HTERT RPE-1 (cell line): ENCODE measurements around the gene PARP11.
"Not testable (repeated sequence)": the region's sequence is repeated elsewhere in the genome, so short reads cannot be mapped to it uniquely, and the experiment has no call there.

Experiments used
- in situ Hi-C: fragments of 300-500 bp; cut with MboI; formaldehyde crosslinking; loops from 4 replicates; pipeline ENCODE4 v1.14.3; 2020; ENCODE audit warnings: low sequenced_read_pairs

Gene PARP11

DNA sequence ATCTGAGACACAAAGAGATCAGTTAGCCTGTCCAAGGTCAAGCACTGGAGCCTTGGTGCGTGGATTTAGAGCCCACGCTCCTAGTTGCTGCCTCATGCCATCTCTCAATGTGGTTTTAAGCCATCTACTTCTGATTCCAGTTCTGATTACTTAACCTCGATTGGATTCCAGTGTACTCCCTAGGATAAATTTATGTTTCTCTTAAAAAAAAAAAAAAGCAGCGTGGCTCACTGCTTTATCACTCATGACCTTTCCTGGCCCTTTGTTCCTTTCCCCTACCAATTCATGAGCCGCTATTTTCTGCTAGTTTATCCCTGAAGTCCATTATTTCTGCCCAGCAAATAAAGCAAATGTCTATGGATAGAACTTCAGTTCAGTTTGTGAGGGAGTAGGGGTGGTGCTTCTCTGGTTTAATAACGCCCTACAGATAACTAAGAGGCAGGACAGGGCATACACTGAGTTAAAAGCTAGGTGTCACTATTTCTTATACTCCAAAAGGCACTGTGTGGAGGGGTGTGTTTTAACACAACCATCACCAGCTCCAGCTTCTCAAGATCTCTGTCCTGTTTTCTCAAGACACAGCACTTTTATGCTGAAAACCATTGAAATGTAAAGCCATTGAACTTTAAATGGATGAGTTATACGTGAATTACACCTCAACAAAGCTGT lies 9.8 kb upstream of the PARP11 start:
- in situ Hi-C loops = no loop called here

DNA sequence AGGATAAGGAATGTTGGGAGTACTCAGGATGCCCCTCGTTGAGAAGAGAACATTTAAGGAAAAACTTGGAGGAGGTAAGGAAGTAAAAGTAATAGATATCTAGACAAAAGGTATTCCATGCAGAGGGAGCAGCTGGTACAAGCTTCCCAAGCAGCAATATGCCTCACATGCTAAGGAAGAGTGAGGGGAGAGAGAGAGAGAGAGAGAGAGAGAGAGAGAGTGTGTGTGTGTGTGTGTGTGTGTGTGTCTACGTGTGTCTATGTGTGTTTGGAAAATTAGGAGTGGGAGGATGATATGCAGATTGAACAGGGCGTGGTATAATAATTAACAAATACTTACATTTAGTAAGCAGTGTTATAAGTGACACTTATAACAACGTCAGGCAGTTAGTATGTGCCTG lies 9.2 kb upstream of the PARP11 start:
- in situ Hi-C loops = no loop called here

DNA sequence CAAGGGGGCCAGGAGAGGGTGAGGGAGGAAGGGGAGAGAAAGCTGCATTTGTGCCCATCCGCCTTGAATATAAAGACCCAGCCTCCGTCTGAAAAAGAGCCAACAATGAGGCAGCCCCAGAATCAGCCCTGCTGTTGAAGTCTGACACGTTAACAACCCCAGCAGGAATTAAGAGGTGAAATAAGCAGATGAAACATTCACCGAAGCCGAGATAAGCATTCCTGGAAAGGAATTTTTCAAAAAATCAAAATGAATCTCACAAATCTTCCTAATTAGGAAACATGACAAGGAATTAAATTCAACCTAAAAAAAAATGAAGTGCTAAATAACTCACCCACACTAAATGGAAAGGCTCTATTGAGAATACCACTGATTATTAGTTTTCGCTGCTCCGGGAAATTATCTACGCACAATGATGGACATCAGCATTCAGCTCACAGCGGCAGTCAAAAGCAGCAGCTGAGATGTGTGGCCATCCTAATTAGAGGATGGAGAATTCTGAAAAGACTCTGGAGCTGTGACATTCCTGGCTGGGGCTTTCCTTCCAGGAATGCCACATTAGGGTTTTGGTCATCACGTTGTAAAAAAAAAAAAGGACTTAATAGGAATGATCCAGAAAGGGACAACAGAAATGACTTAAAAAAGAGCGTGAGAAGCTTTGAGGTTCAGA lies 8.2 kb upstream of the PARP11 start:
- in situ Hi-C loops = no loop called here

DNA sequence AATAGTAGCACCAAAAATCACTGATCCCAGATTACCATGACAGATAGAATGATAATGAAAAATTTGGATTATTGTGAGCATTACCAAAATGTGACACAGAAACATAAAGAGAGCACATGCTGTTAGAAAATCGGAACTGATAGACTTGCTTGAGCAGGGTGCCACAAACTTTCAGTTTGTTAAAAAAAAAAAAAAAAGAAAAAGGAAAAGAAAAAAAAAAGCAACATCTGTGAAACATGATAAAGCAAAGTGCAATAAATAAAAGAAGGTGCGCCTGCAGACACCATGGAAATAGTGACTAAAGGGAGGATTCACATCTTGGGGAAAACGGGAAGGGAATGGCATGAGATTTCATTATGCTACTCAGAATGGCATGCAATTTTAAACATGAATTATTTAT lies 6.6 kb upstream of the PARP11 start:
- in situ Hi-C loops = no loop called here

DNA sequence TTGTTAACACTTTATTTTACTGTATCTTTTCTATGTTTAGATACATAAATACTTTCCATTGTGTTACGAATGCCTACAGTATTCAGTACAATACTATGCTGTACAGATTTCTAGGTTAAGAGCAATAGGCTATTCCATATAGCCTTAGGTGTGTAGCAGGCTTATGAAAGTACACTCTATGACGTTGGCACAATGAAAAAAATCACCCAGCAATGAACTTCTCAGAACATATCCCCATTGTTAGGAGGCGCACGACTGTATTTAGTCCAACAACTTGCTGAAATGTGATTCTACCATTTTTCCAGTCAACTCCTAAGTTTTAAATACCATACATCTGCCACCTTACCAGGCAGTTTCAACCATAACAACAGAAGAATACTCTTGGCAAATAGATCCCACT lies 1.8 kb downstream of the PARP11 start:
- in situ Hi-C loops = no loop called here

DNA sequence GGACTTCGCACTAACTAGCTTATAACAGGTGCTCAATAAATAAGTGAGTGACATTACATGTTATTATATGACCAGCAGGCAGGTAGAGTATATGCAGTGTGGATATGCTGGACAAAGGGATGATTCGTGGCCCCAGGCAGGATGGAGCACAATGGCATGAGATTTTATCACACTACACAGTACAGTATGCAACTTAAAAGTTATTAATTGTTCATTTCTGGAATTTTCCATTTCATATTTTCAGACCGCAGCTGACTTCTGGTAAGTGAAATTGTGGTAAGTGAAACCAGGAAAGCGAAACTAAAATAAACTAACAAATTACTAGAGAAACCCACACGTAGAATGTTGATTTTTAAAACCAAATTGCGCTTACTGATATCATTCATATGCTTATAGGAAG lies 3.3 kb downstream of the PARP11 start:
- in situ Hi-C loops = no loop called here

DNA sequence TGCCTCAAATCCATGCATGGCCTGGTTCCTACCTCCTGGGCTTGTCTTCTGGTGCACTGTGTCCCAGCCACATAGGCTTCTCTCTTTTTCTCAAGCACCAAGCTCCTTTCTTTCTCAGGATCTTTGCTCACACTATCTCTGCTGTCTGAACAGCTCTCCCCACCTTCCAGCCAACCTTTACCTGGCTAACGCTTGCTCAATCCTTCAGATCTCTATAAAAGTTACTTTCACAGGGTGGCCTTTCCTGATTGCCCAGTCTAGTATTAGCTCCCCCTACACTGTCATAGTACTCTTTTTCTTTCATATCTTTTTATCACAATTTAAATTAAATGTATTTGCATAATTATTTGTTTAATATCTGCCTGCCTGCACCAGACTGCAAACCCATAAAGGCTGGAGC lies 3.8 kb downstream of the PARP11 start:
- in situ Hi-C loops = no loop called here

DNA sequence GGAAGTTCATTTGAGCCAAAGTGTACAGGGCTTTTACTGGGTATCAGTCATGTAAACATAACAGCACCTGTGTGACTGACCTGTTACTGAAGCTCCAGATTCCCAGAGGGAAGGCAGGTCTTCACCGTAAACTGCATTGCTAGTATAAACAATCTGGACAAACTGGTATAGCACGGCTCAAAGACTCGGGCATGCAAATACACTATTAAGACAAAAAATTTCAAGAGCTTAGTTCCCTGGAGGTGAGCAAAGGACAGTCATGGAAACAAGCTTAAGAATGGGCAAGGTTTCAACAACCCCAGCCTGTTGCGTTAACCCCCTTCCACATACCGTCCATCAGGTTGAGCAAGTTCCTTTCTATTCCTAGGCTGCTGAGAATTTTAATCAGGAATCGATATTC lies 9.4 kb downstream of the PARP11 start:
- in situ Hi-C loops = no loop called here

DNA sequence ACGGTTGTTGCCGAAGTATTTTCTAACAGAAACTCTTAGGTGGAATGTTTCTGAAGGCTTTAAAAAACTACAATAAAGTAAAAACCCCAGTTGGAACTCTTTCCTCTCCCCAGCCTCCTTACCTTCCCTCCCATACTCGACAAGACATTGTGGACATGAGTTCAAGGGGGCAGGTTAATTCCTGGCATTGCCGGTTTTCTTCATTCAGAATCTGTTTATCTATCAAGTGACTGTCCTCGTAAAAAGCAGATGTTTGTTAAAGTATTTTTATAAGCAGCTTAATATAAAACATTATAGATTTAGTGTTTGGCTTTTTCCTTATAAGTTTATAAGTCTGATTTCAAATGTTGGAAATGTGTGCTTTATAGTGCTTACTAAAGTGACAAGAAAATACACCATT lies 30.7 kb downstream of the PARP11 start:
- in situ Hi-C loops = no loop called here

DNA sequence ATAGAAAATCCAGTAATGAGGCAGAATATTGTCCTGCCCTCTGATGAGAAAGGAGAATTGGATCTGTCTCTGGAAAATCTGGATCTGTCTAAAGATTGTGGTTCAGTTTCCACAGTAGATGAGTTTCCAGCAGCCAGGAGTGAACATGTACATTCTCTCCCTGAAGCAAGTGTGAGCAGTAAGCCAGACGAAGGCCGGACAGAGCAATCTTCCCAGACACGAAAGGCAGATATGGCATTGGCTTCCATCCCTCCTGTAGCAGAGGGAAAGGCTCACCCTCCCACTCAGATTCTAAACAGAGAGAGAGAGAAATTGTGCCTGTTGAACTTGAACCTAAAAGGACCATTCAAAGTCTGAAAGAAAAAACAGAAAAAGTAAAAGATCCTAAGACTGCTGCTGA lies 31.4 kb downstream of the PARP11 start:
- in situ Hi-C loops = no loop called here

DNA sequence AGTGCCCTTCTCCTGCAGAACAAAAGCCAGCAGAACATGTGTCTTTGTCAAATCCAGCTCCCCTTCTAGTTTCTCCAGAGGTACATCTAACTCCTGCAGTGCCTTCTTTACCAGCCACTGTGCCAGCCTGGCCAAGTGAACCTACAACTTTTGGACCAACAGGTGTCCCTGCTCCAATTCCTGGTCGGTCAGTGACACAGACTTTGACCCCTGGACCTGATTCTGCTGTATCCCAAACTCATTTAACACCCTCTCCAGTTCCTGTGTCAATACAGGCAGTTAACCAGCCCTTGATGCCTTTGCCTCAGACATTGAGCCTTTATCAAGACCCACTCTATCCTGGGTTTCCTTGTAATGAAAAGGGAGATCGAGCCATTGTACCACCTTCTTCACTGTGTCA lies 32.4 kb downstream of the PARP11 start:
- in situ Hi-C loops = not testable (repeated sequence)

DNA sequence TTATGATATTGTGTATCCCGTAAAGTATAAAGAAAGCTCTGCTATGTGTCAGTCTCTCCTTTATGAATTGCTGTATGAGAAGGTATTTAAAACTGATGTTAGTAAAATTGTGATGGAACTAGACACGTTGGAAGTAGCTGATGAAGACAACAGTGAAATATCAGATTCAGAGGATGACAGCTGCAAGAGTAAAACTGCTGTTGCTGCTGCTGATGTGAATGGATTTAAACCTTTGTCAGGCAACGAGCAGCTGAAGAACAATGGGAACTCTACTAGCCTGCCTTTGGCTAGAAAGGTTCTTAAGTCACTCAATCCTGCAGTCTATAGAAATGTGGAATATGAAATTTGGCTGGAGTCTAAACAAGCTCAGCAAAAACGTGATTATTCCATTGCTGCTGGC lies 33.5 kb downstream of the PARP11 start:
- in situ Hi-C loops = not testable (repeated sequence)

DNA sequence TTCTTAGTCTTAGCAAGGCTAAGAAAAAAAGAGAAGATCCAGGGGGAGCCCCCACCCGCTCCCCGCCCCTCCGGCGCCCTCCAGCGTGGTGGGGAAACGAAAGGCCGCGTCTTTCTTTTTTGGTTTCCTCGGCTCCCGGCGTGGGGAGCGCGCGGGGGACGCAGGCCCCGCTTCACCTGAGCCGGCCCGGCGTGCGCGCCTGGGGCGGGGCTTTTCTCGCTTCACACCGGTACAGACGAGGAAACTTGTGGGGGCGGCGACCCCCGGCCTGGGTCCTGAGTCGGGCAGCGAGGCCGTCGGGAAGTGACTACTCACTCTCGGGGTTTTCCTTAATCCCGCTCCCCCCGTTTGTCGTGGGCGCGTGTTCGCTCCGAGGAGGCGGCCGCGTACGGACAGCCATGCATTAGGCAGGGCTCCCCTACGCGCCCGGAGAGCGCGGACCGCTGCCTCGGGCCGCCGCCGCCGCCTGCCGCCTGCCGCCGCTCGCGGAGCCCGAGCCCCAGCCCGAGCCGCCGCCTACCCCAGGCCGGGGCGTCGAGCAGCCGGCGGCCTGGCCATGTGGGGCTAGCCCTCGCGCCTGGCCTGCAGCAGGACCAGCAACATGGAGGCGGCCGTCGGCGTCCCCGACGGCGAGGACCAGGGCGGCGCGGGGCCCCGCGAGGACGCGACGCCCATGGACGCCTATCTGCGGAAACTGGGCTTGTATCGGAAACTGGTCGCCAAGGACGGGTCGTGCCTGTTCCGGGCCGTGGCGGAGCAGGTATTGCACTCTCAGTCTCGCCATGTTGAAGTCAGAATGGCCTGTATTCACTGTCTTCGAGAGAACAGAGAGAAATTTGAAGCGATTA lies 34.3 kb downstream of the PARP11 start:
- in situ Hi-C loops = not testable (repeated sequence)

DNA sequence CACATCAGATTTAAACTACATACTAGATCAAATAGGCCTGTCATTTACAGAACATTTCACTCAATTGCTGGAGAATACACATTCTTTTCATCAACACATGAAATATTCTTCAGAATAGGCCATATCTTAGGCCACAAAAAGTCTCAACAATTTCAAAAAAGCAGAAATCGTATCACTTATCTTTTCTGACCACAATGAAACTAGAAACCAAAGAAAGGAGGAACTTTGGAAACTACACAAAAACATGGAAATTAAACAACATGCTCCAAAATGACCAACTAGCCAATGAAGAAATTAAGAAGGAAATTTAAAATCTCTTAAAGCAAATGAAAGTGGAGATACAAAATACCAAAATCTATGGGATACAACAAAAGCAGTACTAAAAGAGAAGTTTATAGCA lies 35.1 kb downstream of the PARP11 start:
- in situ Hi-C loops = no loop called here

DNA sequence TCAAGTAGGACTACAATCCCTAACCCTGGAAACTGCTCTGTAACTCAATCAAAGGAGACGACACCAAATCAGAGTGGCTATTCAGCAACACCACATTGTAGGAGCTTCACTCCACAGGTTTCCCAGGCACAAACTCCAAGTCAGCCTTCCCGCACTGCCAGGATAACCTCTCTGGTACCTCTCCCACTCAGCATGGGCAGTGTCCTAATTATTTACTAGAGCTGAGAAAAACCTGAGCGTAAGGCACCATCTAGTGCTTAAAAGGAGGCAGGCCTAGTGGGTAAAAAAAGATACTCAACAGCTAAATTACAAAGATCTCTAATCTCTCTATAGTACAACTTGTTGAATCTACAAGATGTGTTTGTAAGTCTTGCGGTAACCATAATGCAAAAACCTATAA lies 36.1 kb downstream of the PARP11 start:
- in situ Hi-C loops = no loop called here

DNA sequence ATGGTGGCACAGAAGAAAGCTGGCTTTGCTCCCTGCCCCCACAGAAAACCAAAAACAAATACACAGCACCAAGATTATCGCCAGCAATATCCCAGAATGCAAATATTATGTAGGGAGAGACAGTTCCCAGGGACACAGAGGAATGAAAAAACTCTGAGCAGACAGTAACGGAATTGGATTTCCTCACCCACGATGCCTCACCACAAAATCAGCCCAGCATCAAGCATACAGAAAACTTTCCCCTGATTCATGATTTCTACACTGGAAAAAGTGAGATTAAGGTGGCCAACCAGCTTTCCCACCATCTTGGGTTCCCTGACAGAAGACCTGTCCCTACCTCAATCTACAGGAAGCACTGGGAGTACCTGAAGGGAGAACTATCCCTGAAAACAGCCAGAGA lies 36.6 kb downstream of the PARP11 start:
- in situ Hi-C loops = no loop called here

DNA sequence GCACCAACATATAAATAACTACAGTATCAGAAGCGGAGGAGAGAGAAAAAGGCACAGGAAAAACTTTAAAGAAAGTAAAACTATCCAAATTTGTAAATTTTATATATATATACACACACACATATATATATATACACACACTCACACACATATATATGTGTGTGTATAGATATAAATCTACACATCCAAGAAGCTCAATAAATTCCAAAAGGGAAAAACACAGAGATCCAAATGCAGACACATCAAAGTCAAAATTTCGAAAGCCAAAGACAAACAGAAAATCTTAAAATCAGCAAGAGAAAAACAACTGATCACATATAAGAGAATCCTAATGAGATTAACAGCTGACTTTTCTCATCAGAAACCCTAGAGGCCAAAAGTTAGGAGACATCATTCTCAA lies 37.3 kb downstream of the PARP11 start:
- in situ Hi-C loops = no loop called here

DNA sequence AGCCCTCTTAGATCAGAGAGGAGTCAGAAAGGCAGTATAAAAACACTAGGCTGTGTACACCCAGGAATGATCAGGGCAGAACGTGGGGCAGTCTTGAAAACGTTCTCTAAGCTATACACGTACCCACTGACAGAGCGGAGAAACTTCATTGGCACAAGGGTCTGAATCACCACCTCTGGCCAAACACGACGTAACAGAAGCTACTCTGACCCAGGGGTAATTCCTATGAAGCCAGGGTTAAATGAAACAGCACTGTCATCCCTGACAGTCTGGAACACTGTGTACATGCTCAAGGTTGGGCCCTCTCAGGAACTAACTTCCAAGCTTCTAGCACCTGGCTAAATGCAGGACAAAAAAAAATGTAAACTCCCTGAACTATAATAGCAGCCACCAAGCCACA lies 38.4 kb downstream of the PARP11 start:
- in situ Hi-C loops = no loop called here

DNA sequence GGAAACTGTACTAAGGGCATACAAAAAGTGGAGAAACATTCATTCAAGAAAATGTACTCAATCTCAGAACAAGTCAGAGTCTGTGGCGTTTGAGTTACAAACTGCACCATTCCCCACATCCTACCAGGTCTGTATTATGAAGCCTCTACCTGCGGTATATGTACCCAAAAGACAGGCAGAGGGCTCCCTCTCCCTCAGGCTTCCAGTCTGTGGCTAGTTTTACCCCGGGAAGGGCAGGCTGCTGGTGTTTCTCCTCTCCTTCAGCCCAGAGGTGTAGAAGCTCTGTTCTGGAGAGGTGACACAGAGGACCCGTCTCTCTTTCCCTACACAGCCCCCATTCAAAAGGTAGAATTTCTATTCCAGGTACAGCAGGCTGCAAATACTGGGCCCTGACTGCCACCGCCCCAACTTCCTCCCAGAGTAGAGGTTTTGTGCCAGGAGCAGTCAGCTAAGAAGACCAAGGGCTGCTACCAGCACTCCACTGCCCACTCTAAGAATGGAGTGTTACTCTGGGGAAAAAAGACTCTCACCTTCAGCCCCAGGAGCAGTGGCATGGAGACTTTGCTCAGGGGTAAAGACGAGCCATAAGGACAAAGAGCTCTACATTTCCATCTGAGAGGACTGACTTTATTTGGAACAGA lies 39.4 kb downstream of the PARP11 start:
- in situ Hi-C loops = no loop called here

DNA sequence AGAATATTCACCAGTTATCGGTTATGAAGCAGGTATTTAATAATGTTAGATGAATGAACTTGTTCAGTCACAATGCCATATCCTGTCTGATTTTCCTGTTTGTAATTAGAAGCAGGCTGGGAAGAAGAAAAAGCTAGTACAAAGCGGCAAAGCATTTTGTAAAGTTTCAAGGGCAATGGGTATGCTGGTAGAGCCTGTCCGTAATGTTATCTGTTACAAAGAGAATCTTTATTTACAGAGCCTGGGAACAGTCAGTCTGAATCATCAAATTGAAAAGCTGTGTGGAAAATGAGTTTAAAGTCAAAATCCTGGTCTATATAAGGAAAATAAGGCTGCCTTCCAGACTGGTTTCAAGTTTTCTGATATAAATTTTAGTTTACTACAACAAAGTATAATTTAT lies 40.5 kb downstream of the PARP11 start:
- in situ Hi-C loops = no loop called here

DNA sequence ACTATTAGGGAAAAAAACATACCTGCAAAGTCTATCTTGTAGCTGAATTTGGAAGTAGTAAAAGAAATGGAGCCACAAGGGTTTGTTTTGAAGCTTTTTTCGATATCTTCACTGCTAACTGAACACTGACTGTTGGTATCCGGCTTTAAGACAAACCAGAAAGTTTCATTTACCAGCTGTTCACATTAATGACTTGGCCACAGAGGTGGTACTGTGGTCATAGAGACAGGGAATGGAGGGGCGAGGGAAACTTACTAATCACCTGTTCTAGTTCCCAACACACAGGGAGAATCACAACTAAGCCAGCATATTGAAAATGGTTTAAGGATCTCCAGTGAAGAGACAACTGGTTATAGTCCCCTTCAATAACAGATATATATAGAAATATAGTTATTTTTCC lies 44.3 kb downstream of the PARP11 start:
- in situ Hi-C loops = no loop called here
